NCI-H2171 (cell line): ENCODE data around the gene PARD3B.

Experiments used
- DNase-seq: peaks from one replicate; lab custom pipeline; 2025; lab: John Stamatoyannopoulos, UW

The PARD3B gene

GRCh38 chr2:205613970-205614559 is 1068.8 kb downstream of the PARD3B start:
- DNase-seq, result no peak

- DNase-seq, result no peak
These were observed 1069.7 kb downstream of the PARD3B start for GRCh38 chr2:205614965-205615364.

DNA sequence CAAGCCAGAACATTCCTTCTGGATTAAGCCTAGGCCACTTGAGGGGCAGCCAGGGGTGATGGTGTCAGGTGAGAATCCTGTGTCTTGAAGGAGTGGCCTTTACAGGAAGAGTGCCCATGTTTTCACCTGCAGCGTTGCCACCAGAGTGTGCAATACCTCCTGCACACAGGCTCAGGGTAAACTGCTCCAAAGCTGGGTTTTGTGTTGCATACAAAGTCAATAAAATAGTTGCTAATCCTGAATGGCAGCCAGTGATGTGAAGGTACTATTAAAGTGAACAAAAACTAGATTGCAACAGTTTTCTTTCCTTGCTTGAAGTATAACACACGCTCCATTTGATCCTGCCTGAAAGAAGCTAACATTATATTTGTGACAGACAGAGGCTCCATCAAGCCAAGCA is 1072.6 kb downstream of the PARD3B start:
- no peak for DNase-seq

DNA sequence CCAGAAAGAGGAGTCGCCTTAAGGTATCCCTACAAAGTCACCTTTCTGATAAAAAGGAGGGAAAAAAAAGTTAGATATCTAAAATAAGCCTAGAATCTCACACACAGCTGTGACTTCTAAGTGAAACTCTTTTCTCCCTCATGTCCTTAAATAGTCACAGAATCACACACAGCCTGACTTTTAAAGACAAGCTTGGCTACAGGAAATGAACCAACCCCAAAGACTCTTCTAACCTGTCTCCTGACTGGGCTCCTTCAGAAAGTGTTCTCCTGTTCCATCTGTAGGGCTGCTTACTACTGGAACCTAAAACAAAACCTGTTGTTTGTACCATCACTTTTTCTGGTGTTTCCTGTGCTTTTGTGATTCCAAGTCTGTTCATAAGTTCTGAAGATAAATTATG is 1074.3 kb downstream of the PARD3B start:
- DNase-seq, result no peak

GRCh38 chr2:205627085-205627484 is 1081.8 kb downstream of the PARD3B start:
- DNase-seq, result no peak

GRCh38 chr2:205628422-205628821 is 1083.1 kb downstream of the PARD3B start:
- no peak for DNase-seq

GRCh38 chr2:205629091-205629776 is 1084.0 kb downstream of the PARD3B start:
- no peak for DNase-seq

DNA sequence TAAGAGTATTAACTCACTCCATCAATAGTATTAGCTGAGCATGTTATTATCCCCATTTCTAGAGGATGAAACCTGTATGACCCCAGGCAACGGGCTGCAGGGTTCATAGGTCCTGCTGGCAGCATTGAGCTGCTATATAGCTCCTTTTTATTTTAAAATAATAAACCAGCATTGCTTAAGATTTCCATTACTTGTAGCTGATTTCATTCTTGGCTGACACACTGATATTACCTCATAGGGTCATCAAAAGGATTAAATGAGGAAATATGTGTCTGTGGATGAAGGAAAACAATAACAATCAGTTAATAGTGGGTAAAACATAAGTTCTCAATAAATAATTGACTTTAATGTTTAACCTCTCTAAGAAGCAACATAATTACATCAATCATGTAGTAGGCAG is 1088.7 kb downstream of the PARD3B start:
- no peak for DNase-seq

GRCh38 chr2:205636549-205637319 is 1091.5 kb downstream of the PARD3B start:
- no peak for DNase-seq

GRCh38 chr2:205637320-205637602 is 1092.0 kb downstream of the PARD3B start:
- no peak for DNase-seq

- no peak for DNase-seq
These were observed 1092.7 kb downstream of the PARD3B start for GRCh38 chr2:205637779-205638503.

DNA sequence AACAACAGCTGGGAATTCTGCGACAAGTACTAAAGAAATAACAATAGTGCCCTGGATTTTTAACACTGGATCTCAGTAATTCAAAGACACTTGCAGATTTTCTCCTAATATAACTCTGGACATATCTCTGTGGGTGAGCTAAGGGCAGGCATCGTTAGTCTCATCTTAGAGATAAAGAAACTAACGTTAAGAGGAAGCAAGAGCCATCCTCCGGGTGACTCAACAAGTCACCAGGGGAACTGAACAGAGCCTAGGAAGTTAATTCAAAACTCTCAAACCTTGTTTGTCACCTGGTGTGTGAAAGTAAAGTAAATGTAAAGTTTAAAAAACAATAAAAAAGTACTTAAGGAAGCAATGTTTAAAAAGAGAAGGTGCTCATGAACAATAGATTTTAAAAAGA is 1095.4 kb downstream of the PARD3B start:
- DNase-seq, result no peak

- no peak for DNase-seq
These were observed 1097.5 kb downstream of the PARD3B start for GRCh38 chr2:205642599-205643356.

DNA sequence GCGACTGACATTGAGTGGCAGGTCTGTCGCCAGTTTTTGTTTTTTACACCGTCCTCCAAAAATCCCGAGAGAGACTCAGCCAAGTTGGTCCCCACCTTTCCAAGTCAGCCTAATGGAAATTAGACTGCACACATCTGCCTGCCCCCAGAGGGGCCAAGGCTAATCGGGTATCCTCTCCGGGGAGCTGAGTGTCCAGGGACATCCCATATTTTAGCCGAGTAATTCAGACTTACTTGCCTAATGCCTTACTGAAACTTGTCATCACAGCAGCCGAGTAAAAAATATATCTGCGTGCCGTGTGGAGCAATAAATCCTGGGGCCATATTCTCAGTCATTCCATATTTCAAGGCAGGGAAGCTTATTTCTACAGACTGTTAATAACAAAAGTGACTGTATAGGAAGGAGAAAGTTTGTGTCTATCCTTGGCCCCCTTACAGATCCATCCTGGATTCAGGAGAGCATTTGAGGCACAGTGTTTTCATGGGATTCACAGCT is 1098.2 kb downstream of the PARD3B start:
- no peak for DNase-seq

GRCh38 chr2:205644018-205644417 is 1098.7 kb downstream of the PARD3B start:
- DNase-seq, result no peak

DNA sequence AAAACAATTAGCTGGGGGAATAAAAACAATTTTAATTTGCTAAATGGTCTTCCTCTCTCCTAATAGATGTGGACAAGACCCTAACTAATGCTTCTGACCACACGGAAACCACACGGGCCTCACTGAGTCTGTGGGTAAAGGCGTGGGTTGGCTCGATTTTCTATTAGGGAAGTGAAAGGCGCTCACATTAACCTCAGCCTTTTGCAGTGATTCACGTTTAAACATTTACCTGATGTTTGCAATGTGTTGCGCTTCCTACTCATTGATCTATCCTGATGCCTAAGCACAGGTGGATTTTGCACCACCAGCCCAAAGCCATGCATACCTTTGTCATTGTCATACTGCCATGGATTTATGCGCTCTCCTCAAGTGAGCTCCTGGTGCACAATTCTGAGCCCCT is 1101.4 kb downstream of the PARD3B start:
- no peak for DNase-seq

DNA sequence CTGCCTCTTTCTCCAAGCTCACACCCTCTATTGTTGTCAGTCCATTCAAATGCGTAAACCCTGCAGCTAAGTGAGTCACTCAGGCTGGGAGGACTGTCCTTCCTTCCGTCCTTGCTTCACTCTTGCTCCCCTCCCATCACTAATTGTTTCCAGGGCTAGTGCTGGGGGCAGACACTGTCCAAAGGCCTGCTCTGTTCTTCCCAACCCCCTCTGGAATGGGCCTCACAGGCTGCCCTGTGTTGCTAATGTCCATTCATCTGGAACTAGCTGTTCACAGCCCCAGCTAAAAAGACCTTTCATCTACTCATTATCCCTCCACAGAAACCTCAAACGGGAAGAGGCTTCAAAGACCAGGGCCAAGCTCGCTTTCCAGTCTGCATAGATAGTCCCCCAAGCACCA is 1105.2 kb downstream of the PARD3B start:
- DNase-seq, result no peak

DNA sequence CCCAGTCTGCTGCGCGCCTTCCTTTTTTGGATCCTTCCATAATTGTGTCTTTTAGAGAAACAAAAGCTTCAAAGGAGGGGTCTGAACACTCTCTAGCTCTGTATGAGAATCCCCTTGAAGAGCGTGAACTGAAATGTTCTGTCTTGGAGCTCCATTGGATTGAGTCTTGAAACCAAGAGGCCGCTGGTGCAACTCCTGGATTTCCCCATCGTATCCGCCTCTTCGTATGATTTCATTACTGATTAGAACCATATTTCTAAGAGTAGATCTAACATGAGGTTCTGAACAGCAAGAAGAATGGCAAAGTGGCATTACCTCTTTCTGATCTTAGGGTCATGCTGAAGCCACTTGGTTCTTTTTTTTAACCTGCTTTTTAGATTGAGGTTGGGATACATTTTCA is 1105.7 kb downstream of the PARD3B start:
- no peak for DNase-seq

DNA sequence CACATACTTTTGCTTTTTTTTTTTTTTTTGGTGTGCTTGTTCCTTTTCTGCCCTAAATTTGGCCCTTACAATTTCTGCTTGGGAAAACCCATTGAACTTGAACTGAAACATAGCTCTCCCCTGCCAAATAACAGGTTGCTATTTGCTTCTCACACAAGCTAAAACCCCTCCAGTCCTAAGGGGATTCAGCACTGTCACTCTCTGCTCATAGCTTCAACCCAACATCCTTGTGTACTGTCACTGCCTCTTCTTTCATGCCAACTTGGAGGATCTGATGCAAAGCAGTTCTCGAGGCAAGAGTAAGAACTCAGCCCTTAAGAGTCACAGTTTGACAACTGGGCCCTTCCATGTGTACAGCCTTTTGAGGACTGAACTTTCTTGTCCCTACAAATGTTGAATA is 1106.4 kb downstream of the PARD3B start:
- no peak for DNase-seq

DNA sequence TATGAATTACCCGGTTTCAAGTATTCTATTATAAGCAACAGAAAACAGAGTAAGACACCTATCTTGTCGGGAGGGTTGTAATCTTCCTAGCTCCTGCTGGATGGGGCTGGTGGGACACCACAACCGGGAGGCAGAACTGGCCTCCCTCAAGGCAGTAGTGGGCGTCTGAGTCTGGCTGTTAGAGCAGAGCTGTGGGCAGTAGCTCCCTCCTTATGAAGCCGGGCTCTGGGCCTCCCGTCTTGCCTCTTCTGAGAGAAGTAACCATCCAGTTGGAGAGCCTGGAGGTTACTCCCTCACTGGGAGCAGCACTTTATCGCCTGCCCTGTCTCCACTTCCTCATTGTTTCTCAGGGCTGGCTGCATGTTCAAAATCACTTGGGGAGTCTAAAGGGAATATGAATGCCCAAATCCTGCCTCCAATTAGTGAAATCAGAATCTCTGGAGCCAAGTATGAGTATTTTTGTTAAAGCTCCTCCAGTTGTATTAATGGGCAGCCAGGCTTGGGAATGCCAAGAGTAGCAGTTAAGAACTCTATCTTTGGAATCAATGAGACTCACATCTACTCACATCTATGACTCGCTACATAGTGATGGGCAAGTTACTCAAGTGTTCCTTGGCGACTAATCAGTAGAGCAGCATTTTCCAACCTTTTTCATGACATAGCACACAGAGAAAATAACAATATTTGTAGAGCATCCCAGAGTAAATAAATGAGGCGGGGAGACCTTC is 1109.8 kb downstream of the PARD3B start:
- DNase-seq, result no peak

DNA sequence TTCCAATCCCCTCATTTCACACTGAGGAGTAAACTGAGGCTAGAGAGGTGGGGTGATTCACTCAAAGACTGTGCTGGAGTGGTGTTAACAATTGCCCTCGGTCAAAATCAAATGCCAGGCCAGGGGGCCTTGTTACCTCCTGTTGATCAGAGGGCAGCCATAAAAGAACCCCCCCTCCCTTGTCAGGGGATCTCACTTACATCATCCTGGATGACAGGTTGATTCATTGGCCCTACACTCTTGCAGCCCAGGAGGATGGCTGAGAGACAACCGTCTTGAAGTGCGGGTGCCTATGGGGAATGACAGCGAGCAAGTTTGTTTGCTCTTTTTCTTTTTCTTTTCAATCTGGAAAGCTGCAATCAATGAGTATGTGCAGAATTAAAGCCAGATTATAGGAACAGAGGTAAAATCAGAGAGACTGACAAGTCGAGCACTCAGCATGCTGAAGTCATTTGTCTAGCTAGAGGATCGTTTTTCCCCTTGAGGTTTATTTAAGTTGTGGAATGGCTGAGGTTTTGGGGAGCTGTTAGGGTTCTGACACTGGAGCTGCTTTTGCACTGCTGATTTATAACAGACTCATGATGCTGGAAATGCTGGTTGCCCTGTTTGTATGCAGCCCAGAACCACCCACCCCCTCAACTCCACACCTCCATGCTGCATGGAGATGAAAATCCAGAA is 1110.6 kb downstream of the PARD3B start:
- no peak for DNase-seq
